ENCODE data around the gene KCND3.

KCND3 gene

GRCh38 chr1:111971396-111971795, 18.1 kb downstream of the KCND3 start:
- H3K4me3 ChIP-seq (ENCODE audit: control insufficient read depth in 1 of 7, extremely low read depth in 1 of 7, insufficient read depth in 4 of 7, low read depth in 2 of 7, low read length in 6 of 7) = no peak overlapping the region
- no peak for DNase-seq
- 86% methylated on average over 1 of the region's 1 CpG for WGBS (ENCODE audit: insufficient coverage)
- CTCF ChIA-PET = no interaction called here
- H3K27me3 ChIP-seq (replicated peaks in 2 of 5; ENCODE audit: control insufficient read depth in 4 of 5, insufficient read depth in 5 of 5, low read length in 4 of 5) = peaks cover 2 to 86% (median 52%) of the 10 kb centered on the region in 5 experiments
- no peaks in the 10 kb centered on the region for H3K36me3 ChIP-seq (ENCODE audit: control insufficient read depth in 4 of 4, insufficient read depth in 4 of 4, low read length in 3 of 4)
- POLR2A ChIA-PET = no interaction called here
- peaks cover 0 to 7% (median 4%) of the 10 kb centered on the region in 4 experiments for H3K4me1 ChIP-seq (ENCODE audit: control extremely low read depth in 1 of 4, control insufficient read depth in 4 of 4, insufficient read depth in 4 of 4, low read length in 3 of 4)
- H3K27ac ChIP-seq (ENCODE audit: insufficient read depth in 1 of 2, low read depth in 1 of 2, low read length in 2 of 2, poor library complexity in 1 of 2, severe bottlenecking in 2 of 2) = no peak overlapping the region
- no peaks in the 10 kb centered on the region for H3K9me3 ChIP-seq (ENCODE audit: control extremely low read depth in 1 of 5, control insufficient read depth in 4 of 5, insufficient read depth in 2 of 5, low read depth in 1 of 5, low read length in 4 of 5)

- H3K36me3 ChIP-seq (ENCODE audit: control insufficient read depth in 4 of 4, insufficient read depth in 4 of 4, low read length in 3 of 4) = no peaks in the 10 kb centered on the region
- no peak overlapping the region for H3K27ac ChIP-seq (ENCODE audit: insufficient read depth in 1 of 2, low read depth in 1 of 2, low read length in 2 of 2, poor library complexity in 1 of 2, severe bottlenecking in 2 of 2)
- H3K9me3 ChIP-seq (ENCODE audit: control extremely low read depth in 1 of 5, control insufficient read depth in 4 of 5, insufficient read depth in 2 of 5, low read depth in 1 of 5, low read length in 4 of 5) = no peaks in the 10 kb centered on the region
- ChIA-PET POLR2A (no interaction called here), CTCF (no interaction called here)
- peaks cover 0 to 3% (median 2%) of the 10 kb centered on the region in 4 experiments for H3K4me1 ChIP-seq (ENCODE audit: control extremely low read depth in 1 of 4, control insufficient read depth in 4 of 4, insufficient read depth in 4 of 4, low read length in 3 of 4)
- no peak overlapping the region for H3K4me3 ChIP-seq (ENCODE audit: control insufficient read depth in 1 of 7, extremely low read depth in 1 of 7, insufficient read depth in 4 of 7, low read depth in 2 of 7, low read length in 6 of 7)
- WGBS (ENCODE audit: insufficient coverage) = 59% methylated on average over 3 of the region's 4 CpGs
- peaks cover 0 to 88% (median 43%) of the 10 kb centered on the region in 5 experiments for H3K27me3 ChIP-seq (replicated peaks in 2 of 5; ENCODE audit: control insufficient read depth in 4 of 5, insufficient read depth in 5 of 5, low read length in 4 of 5)
- DNase-seq = no peak
Observed at GRCh38 chr1:111968511-111968910, 21.0 kb downstream of the KCND3 start.

- no peaks in the 10 kb centered on the region for H3K36me3 ChIP-seq (ENCODE audit: control insufficient read depth in 4 of 4, insufficient read depth in 4 of 4, low read length in 3 of 4)
- no peak for DNase-seq
- POLR2A ChIA-PET = no interaction called here
- H3K4me3 ChIP-seq (ENCODE audit: control insufficient read depth in 1 of 7, extremely low read depth in 1 of 7, insufficient read depth in 4 of 7, low read depth in 2 of 7, low read length in 6 of 7) = no peak overlapping the region
- CTCF ChIA-PET = interaction anchor here (1.3 kb wide), 1 partner anchor 24 kb away, joined by 5 read pairs; no protein-coding TSS in a partner anchor
- no peaks in the 10 kb centered on the region for H3K4me1 ChIP-seq (ENCODE audit: control extremely low read depth in 1 of 4, control insufficient read depth in 4 of 4, insufficient read depth in 4 of 4, low read length in 3 of 4)
- peaks cover 0 to 94% (median 49%) of the 10 kb centered on the region in 5 experiments for H3K27me3 ChIP-seq (replicated peaks in 2 of 5; ENCODE audit: control insufficient read depth in 4 of 5, insufficient read depth in 5 of 5, low read length in 4 of 5)
- no peaks in the 10 kb centered on the region for H3K9me3 ChIP-seq (ENCODE audit: control extremely low read depth in 1 of 5, control insufficient read depth in 4 of 5, insufficient read depth in 2 of 5, low read depth in 1 of 5, low read length in 4 of 5)
- H3K27ac ChIP-seq (ENCODE audit: insufficient read depth in 1 of 2, low read depth in 1 of 2, low read length in 2 of 2, poor library complexity in 1 of 2, severe bottlenecking in 2 of 2) = no peak overlapping the region
- whole genome bisulfite sequencing (ENCODE audit: insufficient coverage) = 100% methylated on average over 1 of the region's 3 CpGs
Observed at GRCh38 chr1:111967886-111968285, 21.6 kb downstream of the KCND3 start.

GRCh38 chr1:111967067-111967690, 22.3 kb downstream of the KCND3 start:
- 67% methylated on average over 9 of the region's 13 CpGs for WGBS (ENCODE audit: insufficient coverage)
- DNase-seq = no peak
- no peak overlapping the region for H3K27ac ChIP-seq (ENCODE audit: insufficient read depth in 1 of 2, low read depth in 1 of 2, low read length in 2 of 2, poor library complexity in 1 of 2, severe bottlenecking in 2 of 2)
- H3K4me3 ChIP-seq (ENCODE audit: control insufficient read depth in 1 of 7, extremely low read depth in 1 of 7, insufficient read depth in 4 of 7, low read depth in 2 of 7, low read length in 6 of 7) = no peak overlapping the region
- H3K27me3 ChIP-seq (replicated peaks in 2 of 5; ENCODE audit: control insufficient read depth in 4 of 5, insufficient read depth in 5 of 5, low read length in 4 of 5) = peaks cover 0 to 95% (median 50%) of the 10 kb centered on the region in 5 experiments
- ChIA-PET POLR2A (no interaction called here), CTCF (interaction anchor here (1.3 kb wide), 1 partner anchor 25 kb away, joined by 5 read pairs; no protein-coding TSS in a partner anchor)
- H3K9me3 ChIP-seq (ENCODE audit: control extremely low read depth in 1 of 5, control insufficient read depth in 4 of 5, insufficient read depth in 2 of 5, low read depth in 1 of 5, low read length in 4 of 5) = no peaks in the 10 kb centered on the region
- no peaks in the 10 kb centered on the region for H3K4me1 ChIP-seq (ENCODE audit: control extremely low read depth in 1 of 4, control insufficient read depth in 4 of 4, insufficient read depth in 4 of 4, low read length in 3 of 4)
- H3K36me3 ChIP-seq (ENCODE audit: control insufficient read depth in 4 of 4, insufficient read depth in 4 of 4, low read length in 3 of 4) = no peaks in the 10 kb centered on the region

- POLR2A ChIA-PET = no interaction called here
Observed at GRCh38 chr1:111965781-111966443, 23.6 kb downstream of the KCND3 start.

GRCh38 chr1:111963985-111964738, 25.3 kb downstream of the KCND3 start:
- no peak for DNase-seq
- Histone ChIP-seq H3K4me1 (ENCODE audit: control extremely low read depth in 1 of 4, control insufficient read depth in 4 of 4, insufficient read depth in 4 of 4, low read length in 3 of 4) (no peaks in the 10 kb centered on the region), H3K36me3 (ENCODE audit: control insufficient read depth in 4 of 4, insufficient read depth in 4 of 4, low read length in 3 of 4) (no peaks in the 10 kb centered on the region), H3K9me3 (ENCODE audit: control extremely low read depth in 1 of 5, control insufficient read depth in 4 of 5, insufficient read depth in 2 of 5, low read depth in 1 of 5, low read length in 4 of 5) (no peaks in the 10 kb centered on the region), H3K27ac (ENCODE audit: insufficient read depth in 1 of 2, low read depth in 1 of 2, low read length in 2 of 2, poor library complexity in 1 of 2, severe bottlenecking in 2 of 2) (no peak overlapping the region), H3K27me3 (replicated peaks in 2 of 5; ENCODE audit: control insufficient read depth in 4 of 5, insufficient read depth in 5 of 5, low read length in 4 of 5) (peaks cover 0 to 98% (median 38%) of the 10 kb centered on the region in 5 experiments), H3K4me3 (ENCODE audit: control insufficient read depth in 1 of 7, extremely low read depth in 1 of 7, insufficient read depth in 4 of 7, low read depth in 2 of 7, low read length in 6 of 7) (no peak overlapping the region)
- 55% methylated on average over 3 of the region's 5 CpGs for WGBS (ENCODE audit: insufficient coverage)
- ChIA-PET POLR2A (interaction anchor here (1.1 kb wide), 1 partner anchor 1073 kb away, joined by 3 read pairs; no protein-coding TSS in a partner anchor), CTCF (no interaction called here)

More at GRCh38 chr1:111965781-111966443, 23.6 kb downstream of the KCND3 start:
- no peaks in the 10 kb centered on the region for H3K4me1 ChIP-seq (ENCODE audit: control extremely low read depth in 1 of 4, control insufficient read depth in 4 of 4, insufficient read depth in 4 of 4, low read length in 3 of 4)
- no peaks in the 10 kb centered on the region for H3K9me3 ChIP-seq (ENCODE audit: control extremely low read depth in 1 of 5, control insufficient read depth in 4 of 5, insufficient read depth in 2 of 5, low read depth in 1 of 5, low read length in 4 of 5)
- CTCF ChIA-PET = no interaction called here
- 89% methylated on average over 2 of the region's 5 CpGs for WGBS (ENCODE audit: insufficient coverage)
- no peaks in the 10 kb centered on the region for H3K36me3 ChIP-seq (ENCODE audit: control insufficient read depth in 4 of 4, insufficient read depth in 4 of 4, low read length in 3 of 4)
- H3K27me3 ChIP-seq (replicated peaks in 2 of 5; ENCODE audit: control insufficient read depth in 4 of 5, insufficient read depth in 5 of 5, low read length in 4 of 5) = peaks cover 0 to 98% (median 47%) of the 10 kb centered on the region in 5 experiments
- no peak overlapping the region for H3K27ac ChIP-seq (ENCODE audit: insufficient read depth in 1 of 2, low read depth in 1 of 2, low read length in 2 of 2, poor library complexity in 1 of 2, severe bottlenecking in 2 of 2)
- H3K4me3 ChIP-seq (ENCODE audit: control insufficient read depth in 1 of 7, extremely low read depth in 1 of 7, insufficient read depth in 4 of 7, low read depth in 2 of 7, low read length in 6 of 7) = no peak overlapping the region
- DNase-seq = no peak

Data from common myeloid progenitor, CD34-positive (primary cell).